ENCODE results near the gene GRHPR. TPM values are rescaled to one million over a fixed set of nuclear protein-coding genes. Genes with fewer than 3 reads are reported as not detected.
"Not testable (repeated sequence)": the region's sequence is repeated elsewhere in the genome, so short reads cannot be mapped to it uniquely, and the experiment has no call there.

The GRHPR gene
- total RNA-seq, 1 experiment from 2014 or later = 54.8 TPM

DNA sequence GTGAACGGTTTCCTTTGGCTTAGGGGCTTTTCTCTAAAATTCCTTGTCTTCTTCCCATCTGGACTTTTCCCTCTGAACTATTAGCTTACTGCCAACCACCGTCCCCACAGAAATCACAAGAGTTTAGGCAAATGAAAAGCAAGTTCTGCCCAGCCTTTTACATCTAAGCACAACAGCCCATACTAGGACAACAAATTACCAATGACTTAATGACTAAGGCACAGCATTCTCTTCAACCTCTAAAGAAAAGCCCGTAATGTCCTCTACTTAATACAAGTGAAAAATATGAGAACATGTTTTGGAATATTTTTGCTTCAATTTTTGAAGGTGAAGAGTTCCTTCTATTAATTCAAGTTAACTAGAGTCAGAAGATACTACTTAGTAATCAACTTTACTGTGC is 41.5 kb downstream of the GRHPR start:
- no peak for DNase-seq (ENCODE audit: low read depth)
- in situ Hi-C loops (cut with HindIII; ENCODE audit: low pct_unique_long_range_greater_than_20kb, low sequenced_read_pairs) = no loop called here

DNA sequence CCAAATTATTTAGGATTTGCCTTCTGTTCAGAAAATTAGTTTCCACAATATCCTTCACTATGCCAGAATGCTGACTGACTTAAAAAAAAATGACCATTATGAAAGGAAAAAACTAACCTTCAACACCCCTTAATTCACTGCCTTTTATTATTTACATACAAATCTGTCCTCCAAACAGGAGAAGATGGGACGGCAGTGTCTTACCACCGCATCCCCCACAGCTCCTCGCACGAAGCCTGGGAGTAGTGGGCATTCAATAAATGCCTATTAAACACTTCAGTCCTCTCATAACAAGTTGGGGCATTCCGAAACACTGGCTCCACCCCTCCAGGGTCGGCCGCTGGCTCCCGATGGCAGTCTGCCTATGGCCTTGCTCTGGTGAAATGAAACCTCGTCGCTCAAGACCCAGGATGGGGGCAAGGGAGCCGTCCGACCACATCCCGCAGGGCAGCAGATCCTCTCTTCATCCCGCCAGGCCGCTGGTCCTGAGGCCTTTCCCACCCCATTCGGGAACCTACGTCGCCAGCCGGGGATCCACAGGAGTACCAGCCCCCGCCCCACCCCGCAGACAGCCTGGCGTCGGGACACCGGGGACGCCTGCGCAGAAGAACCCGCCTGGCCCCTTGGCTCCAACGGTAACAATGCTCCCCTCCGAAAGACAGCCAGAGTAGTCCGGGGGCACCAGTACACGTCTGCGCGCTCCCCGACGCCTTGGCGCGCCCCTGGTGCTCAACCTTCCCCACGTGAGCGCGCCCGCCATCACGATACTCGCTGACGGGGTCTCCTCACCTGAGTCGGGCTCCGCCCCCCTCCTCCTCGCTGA is 42.1 kb downstream of the GRHPR start:
- DNase-seq (ENCODE audit: low read depth) = no peak
- in situ Hi-C loops (cut with HindIII; ENCODE audit: low pct_unique_long_range_greater_than_20kb, low sequenced_read_pairs) = no loop called here

DNA sequence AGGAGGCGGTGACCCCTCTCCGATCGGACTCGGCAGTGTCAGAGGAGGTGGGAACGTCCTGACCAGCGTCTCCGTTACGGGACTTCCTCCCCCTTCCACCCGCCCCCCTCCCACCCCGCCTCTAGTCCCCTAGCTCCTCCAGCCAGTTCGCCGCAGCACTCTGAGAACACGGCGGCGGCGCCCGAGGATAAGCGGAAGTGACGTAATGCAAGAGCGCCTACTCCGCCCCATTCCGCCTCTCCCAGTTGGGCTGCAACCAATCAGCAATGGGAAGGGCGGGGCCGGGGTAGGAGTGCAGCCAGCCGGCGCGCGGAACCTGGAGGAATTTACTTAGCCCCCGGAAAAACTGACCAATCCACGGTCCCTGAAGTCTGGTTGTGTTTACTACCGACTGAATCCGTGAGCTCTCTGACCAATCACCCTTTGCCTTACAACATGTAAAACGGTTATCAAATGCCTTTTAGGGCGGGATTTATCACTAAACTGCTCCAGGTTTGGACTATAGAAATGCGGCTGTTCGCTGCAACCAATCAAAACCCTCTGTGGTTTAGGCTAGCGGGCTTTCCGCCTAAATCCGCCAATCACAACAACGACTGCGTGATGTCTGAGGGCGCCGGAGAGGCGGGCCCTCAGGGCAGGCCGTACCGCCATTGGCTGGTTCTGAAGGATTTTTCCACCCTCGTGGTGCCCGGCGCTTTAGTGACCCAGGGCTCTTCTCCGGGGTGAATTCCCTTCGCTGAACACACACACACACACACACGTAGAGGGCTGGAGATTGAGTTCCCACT is 42.9 kb downstream of the GRHPR start, which contains the start of gene ZBTB5:
Gene ZBTB5, minus strand, starts transcription at position 202 of the 788 bp plus-strand sequence. CDS start 22,899 bp downstream, outside the sequence.
- DNase-seq (ENCODE audit: low read depth) = peak; percentile 99
- in situ Hi-C loops (cut with HindIII; ENCODE audit: low pct_unique_long_range_greater_than_20kb, low sequenced_read_pairs) = no loop called here

DNA sequence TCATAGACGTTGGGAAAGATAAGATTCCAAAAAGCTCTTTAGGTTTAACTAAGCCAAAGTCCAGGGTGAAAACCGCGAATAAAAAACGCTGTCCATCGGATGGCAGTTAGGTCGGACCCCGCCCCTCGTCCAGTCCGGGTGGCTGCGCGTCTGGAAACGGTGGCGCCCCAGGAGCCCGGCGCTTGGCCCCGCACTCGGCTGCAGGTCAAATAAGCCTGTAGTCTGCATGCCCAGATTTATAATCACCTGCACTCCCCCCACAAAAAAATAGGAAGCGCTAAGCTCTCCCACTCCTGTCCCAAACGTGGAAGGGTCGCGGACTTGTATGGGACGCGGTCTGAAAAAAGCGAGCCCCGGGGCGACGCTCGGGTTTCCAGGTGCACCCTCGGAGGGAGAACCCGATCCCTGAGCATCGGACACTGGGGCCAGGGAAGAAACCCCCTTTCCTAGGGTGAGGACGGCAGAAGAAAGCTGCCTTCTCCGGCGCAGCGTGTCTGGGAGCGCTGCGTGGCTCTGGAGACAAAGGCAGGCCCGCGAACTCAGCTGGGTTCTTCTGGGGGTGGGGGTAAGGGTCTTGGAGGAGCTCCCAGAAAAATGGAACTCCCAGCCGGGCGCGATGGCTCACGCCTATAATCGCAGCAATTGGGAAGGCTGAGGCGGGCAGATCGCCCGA is 43.7 kb downstream of the GRHPR start:
- in situ Hi-C loops (cut with HindIII; ENCODE audit: low pct_unique_long_range_greater_than_20kb, low sequenced_read_pairs) = no loop called here

DNA sequence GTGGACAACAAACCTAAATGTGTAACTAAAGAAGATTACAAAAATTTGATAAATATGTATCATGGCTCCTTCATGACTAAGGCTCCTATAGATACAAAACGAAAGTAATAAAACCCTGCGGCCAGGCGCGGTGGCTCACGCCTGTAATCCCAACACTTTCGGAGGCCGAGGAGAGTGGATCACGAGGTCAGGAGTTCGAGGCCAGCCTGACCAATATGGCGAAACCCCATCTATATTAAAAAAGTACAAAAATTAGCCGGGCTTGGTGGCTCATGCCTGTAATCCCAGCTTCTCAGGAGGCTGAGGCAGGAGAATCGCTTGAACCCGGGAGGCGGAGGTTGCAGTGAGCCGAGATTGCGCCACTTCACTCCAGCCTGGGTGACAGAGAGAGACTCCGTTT is 45.0 kb downstream of the GRHPR start:
- in situ Hi-C loops (cut with HindIII; ENCODE audit: low pct_unique_long_range_greater_than_20kb, low sequenced_read_pairs); DNase-seq (ENCODE audit: low read depth): not testable (repeated sequence)

More for the DNA sequence above, 43.7 kb downstream of the GRHPR start:
- no peak for DNase-seq (ENCODE audit: low read depth)

DNA sequence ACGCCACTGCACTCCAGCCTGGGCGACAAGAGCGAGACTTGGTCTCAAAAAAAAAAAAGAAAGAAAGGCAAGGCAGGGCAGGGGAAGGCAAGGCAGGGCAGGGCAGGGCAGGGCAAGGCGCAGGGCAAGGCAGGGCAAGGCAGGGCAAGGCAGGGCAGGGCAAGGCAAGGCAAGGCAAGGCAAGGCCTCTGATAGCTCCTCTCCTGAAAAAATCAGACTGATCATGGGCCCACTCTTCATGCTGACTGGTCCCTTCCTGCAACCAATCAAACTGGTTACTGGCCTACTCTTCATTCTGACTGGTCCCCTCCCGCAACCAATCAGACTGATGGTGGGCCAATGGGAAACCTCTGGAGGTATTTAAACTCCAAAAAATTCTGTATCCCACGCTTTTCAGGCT is 46.1 kb downstream of the GRHPR start:
- DNase-seq (ENCODE audit: low read depth) = no peak
- in situ Hi-C loops (cut with HindIII; ENCODE audit: low pct_unique_long_range_greater_than_20kb, low sequenced_read_pairs) = no loop called here

DNA sequence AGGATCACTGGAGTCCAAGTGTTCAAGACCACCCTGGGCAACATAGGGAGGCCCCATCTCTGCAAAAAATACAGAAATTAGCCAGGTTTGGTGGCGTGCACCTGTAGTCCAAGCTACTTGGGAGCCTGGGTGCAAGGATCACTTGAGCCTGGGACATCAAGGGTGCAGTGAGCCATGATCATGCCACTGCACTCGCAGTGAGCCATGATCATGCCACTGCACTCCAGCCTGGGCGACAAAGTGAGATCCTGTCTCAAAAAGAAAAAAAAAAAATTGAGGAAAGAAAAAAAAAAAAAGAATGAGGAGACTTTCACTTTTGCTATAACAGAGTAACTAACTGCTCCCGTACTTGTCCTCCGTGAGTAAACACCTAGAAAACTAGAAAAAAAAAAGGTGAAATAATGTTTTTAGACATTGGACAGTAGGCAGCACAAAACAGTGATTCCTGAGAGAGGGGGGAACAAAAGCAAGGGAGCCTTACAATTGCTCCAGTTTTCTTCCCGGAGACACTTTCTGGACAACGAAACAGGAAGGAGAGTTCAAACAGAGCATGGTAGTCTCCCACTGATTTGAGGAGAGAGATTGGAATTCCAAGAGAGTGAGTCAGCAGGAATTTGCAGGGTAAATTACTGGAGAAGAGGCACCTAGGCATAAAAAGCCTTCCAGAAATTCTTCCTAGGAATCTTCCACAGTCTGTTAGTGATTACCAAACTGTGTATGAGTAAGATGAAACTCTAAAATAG is 49.6 kb downstream of the GRHPR start:
- in situ Hi-C loops (cut with HindIII; ENCODE audit: low pct_unique_long_range_greater_than_20kb, low sequenced_read_pairs) = no loop called here
- DNase-seq (ENCODE audit: low read depth) = peak; percentile 95

DNA sequence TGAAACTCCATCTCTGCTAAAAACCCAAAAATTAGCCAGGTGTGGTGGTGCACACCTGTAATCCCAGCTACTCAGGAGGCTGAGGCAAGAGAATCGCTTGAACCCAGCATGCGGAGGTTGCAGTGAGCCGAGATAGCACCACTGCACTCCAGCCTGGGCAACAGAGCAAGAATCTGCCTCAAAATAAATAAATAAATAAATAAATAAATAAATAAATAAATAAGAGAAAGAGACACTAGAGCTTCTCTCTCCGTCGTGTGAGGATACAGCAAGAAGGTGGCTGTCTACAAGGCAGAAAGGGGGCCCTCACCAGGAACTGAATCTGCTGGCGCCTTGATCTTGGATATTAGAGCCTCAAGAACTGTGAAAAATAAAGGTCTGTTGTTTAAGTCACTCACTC is 51.5 kb downstream of the GRHPR start:
- DNase-seq (ENCODE audit: low read depth); in situ Hi-C loops (cut with HindIII; ENCODE audit: low pct_unique_long_range_greater_than_20kb, low sequenced_read_pairs): not testable (repeated sequence)

DNA sequence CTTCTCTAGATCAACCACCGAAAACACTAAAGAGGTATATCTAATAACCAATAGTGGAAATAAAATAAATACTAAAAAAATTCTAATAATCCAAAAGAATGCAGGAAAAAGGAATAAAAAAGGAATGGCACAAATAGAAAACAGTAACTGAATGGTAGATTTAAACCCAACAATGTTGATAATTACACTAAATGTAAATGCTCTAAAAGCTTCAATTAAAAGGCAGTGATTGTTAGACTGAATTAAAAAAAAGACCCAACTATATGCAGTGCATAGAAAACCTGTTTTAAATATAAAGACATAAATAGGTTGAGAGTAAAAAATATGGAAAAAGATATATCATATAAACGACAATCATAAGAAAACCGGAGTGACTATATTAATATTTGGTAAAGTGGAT is 51.9 kb downstream of the GRHPR start:
- DNase-seq (ENCODE audit: low read depth) = no peak
- in situ Hi-C loops (cut with HindIII; ENCODE audit: low pct_unique_long_range_greater_than_20kb, low sequenced_read_pairs) = no loop called here

DNA sequence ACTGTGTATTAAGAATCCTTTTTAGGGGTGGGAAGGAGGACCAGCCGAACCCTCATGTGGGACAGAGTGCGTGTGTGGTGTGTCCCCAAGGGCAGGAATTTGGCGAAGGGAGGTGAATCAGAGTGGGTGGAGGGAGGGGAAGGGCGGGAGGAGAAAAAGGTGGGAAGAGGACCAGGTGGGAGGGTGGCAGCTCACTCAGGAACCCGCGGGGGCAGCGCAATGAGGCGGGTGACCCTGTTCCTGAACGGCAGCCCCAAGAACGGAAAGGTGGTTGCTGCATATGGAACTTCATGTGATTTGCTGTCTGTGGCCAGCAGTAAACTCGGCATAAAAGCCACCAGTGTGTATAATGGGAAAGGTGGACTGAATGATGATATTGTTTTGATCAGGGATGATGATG is 54.4 kb downstream of the GRHPR start:
- in situ Hi-C loops (cut with HindIII; ENCODE audit: low pct_unique_long_range_greater_than_20kb, low sequenced_read_pairs) = no loop called here
- DNase-seq (ENCODE audit: low read depth) = no peak

DNA sequence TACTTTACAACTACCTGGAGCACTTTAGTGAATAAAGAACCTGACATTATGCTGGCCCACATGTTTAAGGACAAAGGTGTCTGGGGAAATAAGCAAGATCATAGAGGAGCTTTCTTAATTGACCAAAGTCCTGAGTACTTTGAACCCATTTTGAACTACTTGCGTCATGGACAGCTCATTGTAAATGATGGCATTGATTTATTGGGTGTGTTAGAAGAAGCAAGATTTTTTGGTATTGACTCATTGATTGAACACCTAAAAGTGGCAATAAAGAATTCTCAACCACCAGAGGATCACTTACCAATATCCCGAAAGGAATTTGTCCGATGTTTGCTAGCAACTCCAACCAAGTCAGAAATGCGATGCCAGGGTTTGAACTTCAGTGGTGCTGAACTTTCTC is 54.9 kb downstream of the GRHPR start:
- in situ Hi-C loops (cut with HindIII; ENCODE audit: low pct_unique_long_range_greater_than_20kb, low sequenced_read_pairs); DNase-seq (ENCODE audit: low read depth): not testable (repeated sequence)

DNA sequence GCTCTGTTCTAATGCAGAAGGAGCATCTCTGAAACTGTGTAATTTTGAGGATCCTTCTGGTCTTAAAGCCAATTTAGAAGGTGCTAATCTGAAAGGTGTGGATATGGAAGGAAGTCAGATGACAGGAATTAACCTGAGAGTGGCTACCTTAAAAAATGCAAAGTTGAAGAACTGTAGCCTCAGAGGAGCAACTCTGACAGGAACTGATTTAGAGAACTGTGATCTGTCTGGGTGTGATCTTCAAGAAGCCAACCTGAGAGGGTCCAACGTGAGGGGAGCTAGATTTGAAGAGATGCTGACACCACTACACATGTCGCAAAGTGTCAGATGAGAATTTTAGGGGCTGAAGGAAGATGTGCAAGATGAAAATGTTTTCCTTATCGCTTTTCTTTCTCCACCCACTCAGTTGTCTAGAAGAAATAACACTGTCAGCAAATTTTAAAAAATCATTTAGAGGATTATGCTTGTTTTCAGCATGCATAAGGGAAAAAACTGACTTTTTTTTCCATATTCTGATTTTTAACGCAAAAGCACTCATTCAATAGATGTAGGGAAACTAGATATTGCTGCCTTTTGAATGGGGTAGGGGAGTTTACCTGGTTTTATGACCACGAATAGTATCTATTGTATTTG is 55.6 kb downstream of the GRHPR start:
- DNase-seq (ENCODE audit: low read depth); in situ Hi-C loops (cut with HindIII; ENCODE audit: low pct_unique_long_range_greater_than_20kb, low sequenced_read_pairs): not testable (repeated sequence)

DNA sequence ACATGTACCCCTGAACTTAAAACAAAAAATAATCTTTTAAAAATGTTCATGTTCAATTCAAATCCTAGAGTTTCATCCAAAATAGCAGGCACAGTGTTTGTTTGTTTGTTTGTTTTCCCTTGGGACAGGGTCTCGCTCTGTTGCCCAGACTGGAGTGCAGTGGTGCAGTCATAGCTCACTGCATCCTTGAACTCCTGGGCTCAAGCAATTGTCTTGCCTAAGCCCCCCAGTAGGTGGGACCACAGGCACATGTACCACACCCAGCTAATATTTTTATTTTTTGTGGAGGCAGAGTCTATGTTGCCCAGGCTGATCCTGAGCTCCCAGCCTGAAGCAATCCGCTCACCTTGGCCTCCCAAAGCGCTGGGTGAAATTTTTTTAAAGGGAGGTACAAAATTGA is 58.3 kb downstream of the GRHPR start:
- in situ Hi-C loops (cut with HindIII; ENCODE audit: low pct_unique_long_range_greater_than_20kb, low sequenced_read_pairs) = no loop called here
- DNase-seq (ENCODE audit: low read depth) = no peak

DNA sequence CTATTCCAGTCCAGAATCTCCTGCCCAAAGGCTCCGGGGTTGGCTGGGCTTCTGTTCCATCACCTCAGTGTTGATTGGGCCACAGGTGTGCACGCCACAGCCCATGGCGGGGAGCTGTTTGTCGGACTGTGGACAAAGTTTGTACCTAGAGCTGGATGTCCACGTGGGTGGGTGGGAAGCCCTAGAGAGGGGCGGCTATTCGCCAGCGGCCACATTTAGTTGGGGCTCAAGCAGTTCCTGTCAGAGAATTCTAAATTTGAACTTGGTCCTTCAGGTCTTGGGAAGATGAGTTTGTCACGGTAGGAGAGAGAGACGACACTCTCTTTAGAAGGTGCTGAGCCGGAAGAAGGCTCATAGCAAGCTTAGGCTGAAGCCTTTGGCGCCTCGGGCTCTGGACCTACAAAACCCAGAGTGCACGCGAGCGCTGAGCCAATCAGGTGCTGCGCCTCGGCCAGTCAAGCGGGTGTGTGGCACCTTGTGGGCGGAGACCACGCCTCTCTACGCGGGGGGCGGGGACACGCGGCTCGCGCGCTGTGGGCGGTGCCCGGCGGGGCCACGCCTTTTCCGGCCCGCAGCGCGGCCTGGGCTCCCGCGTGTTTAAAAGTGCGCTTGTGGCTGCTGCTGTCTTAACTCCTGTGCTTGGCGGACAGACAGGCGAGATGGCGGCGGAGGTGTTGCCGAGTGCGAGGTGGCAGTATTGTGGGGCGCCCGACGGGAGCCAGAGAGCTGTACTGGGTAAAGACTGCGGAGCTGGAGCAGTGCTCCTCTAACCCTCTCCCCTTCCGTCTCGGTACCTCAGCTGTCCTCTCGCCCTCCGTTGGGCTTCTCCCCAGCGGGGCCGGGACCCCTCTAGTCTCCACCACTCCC is 63.1 kb downstream of the GRHPR start, which contains the start of gene POLR1E:
Gene POLR1E, plus strand, starts transcription at position 560 of the 867 bp plus-strand sequence. Its CDS starts 100 bp downstream, at position 660.
- in situ Hi-C loops (cut with HindIII; ENCODE audit: low pct_unique_long_range_greater_than_20kb, low sequenced_read_pairs) = no loop called here
- peak; percentile 86 for DNase-seq (ENCODE audit: low read depth)

DNA sequence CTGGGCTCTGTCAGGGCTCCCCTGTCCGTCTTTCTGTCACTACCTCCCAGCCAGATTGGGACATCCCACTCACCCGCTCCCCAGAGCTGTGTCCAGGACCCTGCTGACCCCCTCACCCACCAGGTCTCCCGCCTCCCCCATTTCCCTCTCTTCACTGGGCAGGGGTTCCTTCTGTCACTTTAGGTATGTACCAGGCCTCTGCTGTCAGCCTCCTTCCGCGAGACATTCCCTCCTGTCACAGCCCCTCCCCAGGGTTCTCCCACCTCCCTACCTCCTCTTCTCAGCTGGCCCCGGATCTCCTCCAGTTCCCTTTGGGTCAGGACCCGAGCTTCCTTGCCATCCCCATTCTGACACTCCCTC is 63.7 kb downstream of the GRHPR start:
- no peak for DNase-seq (ENCODE audit: low read depth)
- in situ Hi-C loops (cut with HindIII; ENCODE audit: low pct_unique_long_range_greater_than_20kb, low sequenced_read_pairs) = no loop called here

Measured in Caki2 (cell line).